HG03469 (cell line): ENCODE measurements around the gene SPATS2.

Experiments used
- ATAC-seq: cut with Tn5 transposase; IDR thresholded peaks from one replicate; pipeline ENCODE4 v1.9.1; 2021; ENCODE audit warnings: mild to moderate bottlenecking, moderate library complexity, moderate number of reproducible peaks; ENCODE audit not compliant: unreplicated experiment

SPATS2 gene

DNA sequence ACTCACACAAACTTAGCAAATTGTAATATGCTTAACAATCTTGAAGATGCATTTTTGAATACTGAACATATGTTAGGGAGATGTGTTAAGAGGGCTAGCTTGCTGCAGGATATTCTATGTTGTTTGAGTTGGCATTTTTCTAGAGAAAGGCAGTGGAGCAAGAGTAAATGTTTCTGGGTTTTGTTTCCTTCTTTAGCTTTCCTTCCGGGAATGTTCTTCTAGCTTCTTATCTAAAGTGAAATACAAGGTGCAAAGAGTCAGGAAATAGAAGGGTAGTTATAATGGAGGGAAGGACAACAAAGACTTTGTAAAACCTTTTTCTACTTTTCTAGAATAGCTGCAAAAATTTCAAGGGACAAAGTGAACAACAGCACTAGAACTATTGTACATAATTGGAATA lies 94.0 kb downstream of the SPATS2 start:
- ATAC-seq: no peak

DNA sequence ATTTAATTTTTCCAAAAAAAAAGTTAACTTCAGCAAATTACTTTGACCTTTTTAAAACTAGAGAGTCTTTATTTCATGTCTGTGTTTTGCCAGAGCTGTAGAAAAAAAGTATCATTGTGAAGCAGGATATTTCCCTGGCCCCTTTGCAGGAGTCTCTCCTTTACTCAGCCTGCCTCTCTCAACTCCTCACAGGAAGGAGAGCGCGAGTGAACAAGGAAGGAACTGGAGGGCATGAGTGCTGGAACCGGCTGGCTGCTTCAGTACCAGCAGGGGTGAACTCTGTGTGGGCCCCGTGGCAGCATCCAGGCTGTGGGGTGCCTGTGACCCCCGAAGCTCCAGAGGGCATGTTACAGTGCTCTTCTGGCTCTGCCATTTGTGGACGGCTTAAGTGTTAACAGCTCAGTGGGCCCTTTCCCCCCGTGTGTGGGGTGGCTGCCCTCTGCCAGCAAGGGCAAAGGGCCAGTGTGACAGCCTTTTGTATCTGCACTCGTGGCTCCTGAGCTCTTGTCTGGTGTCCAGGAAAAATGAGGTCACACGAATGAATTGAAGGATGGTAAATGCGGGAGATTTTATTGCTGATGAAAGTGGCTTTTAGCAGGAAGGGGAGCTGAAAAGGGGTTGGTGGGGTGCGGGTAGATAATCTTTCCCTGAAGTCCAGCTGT lies 95.0 kb downstream of the SPATS2 start:
- ATAC-seq: no peak

DNA sequence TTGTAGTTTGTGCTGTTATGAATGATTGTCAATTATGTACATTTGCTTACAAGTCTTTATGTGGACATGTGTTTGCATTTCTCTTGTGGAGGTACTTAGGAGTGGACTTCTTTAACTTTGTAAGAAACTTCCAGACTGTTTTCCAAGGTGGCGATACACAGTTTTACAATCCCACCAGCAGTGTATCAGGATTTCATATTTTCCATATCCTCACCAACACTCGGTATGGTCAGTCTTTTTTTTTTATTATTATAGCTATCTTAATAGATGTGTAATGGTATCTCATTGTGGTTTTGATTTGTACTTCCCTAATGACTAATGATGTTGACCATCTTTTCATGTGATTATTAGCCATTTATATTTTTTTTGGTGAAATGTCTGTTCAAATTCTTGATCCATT lies 97.9 kb downstream of the SPATS2 start:
- no peak for ATAC-seq

GRCh38 chr12:49470986-49471385 lies 103.7 kb downstream of the SPATS2 start:
- no peak for ATAC-seq

DNA sequence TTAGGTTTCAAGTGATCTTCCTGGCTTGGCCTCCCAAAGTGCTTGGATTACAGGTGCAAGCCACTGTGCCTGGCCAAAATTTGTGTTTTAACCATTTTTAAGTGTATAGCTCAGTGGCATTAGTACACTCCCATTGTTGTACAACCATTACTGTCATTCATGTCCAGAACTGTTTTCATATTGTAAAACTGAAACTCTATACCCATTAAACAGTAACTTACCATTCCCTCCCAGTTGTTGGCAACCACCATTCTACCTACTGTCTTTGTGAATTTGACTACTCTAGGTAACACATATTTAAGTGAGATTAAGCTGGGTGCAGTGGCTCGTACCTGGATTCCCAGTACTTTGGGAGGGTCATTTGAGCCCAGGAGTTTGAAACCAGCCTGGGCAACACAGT lies 104.3 kb downstream of the SPATS2 start:
- no peak for ATAC-seq

- ATAC-seq: no peak
Observed at GRCh38 chr12:49476091-49476490, 108.8 kb downstream of the SPATS2 start.

DNA sequence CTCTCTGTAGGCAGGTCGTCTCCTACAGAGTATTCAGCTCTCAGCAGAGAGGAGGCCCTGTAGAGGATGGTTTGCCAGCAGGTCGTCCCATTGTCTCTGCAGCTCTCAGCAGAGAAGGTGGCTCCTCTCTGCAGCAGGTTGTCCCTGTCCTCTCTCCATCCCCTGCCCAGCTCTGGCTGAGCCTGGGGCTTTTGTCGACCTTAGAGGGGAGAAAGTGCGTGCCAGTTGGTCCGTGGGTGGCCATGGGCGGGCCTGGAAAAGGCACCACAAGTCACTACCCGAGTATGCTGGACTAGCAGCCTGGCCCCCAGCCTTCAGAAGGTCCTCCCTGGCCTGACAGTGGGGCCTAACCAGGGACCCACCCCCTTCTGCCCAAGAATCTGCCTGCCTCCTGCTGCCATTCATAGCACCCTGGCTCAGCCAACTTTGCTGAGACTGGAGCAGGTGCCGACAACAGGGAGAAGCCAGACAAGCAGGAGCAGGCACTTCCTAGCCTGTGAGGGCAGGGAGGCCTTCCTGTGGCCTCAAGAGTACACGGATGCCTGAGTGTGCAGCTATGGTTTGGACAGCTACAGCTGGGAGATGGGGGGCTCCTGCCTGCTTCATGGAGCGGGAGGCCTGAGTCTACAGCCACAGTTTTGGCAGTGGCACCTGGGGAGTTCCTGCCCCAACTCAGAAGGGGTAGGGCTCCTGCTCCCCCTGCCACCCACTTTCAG lies 111.8 kb downstream of the SPATS2 start:
- no peak for ATAC-seq

DNA sequence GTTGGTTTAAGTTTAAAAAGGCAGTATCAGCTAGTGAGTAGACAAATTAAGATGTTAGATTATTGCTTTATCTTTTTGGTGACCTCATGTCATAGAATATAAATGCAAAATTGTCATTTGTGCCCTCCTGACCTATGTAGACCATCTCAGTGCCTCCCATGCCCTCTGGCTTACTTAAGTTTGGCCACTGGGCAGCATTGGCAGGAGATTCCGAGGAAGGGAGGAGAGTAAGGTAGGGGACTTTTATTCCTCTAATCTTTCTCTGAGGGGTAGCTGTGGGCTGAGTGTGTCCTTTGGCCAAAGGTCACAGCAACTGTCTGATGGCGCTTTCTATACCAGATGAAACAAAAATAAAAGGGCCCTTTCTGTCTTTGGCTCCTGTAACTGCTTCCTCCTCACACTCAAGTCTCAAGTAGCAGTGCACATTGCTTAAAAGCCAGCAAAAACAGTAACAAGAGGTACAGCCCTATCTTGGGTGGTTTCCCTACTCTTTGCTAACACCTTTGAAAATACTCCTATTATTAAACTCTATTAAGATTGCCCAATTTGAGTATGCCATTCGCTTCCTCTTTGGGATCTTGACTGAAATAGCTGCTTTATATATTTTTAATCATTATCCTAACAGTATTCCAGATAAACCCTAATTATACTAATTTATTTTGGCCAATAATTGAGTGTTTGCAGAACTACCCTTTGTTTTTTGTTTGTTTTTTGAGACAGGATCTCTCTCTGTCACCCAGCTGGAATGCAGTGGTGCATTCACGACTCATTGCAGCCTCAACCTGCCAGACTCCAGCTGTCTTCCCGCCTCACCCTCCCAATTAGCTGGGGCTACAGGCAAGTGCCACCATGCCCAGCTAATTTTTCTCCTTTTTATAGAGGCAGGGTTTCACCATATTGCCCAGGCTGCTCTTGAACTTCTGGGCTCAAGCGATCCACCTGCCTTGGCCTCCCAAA lies 115.1 kb downstream of the SPATS2 start:
- no peak for ATAC-seq

DNA sequence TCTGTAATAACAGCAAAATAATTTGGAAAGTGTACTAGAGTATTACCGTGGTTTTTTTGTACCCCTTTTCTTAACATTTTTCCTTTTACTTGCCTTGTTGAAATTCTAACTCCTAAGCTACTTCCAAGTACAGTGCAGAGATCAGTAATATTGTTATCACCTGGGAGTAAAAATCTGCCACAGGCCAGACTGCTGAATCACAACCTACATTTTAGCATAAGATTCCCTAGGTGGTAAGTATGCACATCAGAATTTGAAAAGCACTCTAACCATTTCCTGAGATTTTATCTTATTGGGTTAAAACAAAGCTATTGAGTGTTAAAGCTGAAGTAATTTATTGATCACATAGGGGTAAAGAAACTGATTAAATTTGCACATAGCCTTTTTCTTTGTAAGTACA lies 116.4 kb downstream of the SPATS2 start:
- ATAC-seq: no peak

GRCh38 chr12:49487605-49488004 lies 120.3 kb downstream of the SPATS2 start:
- ATAC-seq: no peak

GRCh38 chr12:49489154-49489553 lies 121.9 kb downstream of the SPATS2 start:
- no peak for ATAC-seq

- ATAC-seq: no peak
Observed at GRCh38 chr12:49489720-49490119, 122.5 kb downstream of the SPATS2 start.

- no peak for ATAC-seq
Observed at GRCh38 chr12:49491823-49492222, 124.6 kb downstream of the SPATS2 start.

GRCh38 chr12:49493900-49494299 lies 126.6 kb downstream of the SPATS2 start:
- ATAC-seq: no peak

DNA sequence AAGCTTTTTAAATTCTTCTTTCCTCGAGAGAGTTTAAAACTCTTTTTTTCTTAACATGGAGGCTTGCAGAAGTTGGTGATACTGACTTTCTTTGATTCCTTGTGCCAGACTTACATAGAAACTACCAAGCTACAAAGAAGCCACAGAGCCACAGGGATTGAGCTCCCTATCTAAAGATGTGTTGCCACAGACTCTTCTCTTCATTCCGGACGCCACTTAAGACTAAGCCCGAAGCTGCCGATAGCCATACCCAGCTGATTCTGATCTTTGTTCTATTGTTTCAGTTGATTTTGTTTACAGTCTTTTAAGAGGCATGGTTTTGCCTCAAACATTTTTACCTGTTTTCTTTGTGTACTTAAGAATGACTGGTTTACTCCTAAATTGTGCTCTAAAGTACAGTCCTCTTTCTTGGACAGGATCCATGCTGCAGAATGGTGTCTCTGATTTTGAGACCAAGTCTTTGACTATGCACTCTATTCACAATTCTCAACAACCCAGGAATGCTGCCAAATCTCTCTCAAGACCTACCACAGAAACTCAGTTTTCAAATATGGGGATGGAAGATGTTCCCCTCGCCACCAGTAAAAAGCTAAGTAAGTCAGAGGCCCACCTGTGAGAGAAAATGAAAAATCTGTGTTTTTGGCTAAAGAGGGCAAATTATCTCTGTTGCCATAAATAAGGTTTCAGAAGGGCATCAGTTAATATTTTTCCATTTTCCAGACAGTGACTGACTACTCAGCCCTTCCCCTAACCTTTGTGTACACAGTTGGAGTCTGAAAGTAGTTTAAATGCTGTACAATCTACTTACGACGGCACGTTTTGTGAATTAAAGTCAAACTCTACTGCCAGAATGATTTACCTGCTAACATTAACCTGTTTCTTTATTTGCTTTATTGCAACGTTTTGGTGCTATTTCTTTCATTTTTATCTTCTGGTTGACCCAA lies 129.4 kb downstream of the SPATS2 start:
- no peak for ATAC-seq

DNA sequence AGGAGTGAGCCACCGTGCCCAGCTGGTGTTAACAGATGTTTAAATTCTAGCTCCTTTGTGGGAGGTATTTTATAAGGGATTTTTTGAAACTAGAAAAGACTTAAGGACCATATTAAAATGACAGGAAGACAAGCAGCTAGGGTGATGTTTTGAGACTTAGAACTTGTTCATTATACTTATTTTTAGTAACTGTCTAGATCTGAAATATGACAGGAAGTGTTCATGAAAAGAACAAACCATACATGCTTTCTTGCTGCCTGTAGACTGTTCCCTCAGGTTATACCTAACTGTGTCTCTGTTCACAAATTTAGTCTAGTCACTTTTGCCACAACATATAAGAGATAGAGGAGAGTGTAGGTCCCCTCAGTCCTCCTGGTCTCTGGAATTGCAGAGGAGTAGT lies 134.6 kb downstream of the SPATS2 start:
- ATAC-seq: no peak

GRCh38 chr12:49502590-49502989 lies 135.3 kb downstream of the SPATS2 start:
- no peak for ATAC-seq

DNA sequence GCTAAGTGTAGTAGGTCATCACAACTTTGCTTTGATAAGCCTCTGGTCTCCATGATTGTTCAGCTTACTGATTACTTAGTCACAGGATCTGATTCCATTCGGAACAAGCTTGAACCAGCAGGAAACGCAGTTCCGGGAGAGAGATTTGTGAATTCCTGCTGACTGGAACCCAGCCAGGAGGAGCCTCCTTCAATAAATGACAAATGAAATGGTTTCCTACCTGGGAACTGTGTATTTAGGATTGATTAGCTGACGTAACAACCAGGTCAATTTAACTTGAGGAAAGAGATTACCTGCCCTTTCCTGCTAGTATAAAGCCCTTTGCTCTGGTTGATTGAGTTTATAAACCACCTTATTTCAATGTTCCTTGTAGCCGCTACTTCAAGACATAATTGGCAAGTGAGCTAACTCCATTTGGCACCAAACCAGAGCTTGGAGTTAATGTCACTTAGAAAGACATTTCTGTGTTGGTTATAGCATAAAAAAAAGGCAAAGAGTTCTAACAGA lies 136.5 kb downstream of the SPATS2 start:
- no peak for ATAC-seq

DNA sequence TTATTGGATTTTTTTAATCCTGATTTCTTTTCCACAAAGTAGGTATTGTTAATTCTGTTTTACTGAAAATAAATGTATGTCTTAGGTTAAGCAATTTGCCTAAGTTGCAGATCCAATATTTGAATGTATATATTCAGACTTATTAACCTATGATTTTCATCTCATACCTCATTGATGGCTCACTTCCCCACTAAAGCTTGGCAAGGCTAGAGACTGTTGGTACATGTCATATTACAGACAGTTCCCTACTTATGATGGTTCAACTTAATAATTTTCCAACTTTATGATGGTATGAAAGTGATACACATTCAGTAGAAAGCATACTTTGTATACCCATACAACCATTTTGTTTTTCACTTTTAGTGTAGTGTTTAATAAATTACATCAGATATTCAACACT lies 138.4 kb downstream of the SPATS2 start:
- no peak for ATAC-seq

GRCh38 chr12:49507139-49507538 lies 139.9 kb downstream of the SPATS2 start:
- no peak for ATAC-seq
